SK-MEL-5 (cell line): ENCODE results near the gene SRF. TPM values are rescaled to one million over a fixed set of nuclear protein-coding genes. Genes with fewer than 3 reads are reported as not detected.
"Not testable (repeated sequence)": the region's sequence is repeated elsewhere in the genome, so short reads cannot be mapped to it uniquely, and the experiment has no call there.

Experiments used
- DNase-seq: peaks from one replicate; pipeline ENCODE4 v3.0.0-alpha.2; 2016; ENCODE audit warnings: low read depth, low spot score
- in situ Hi-C: cut with HindIII; loops from 2 replicates; pipeline ENCODE4 v1.10.0; 2016; ENCODE audit warnings: low sequenced_read_pairs, high pct_unique_total_duplicates, low pct_unique_long_range_greater_than_20kb
- polyA plus RNA-seq, 2 experiments: library from polyadenylated mRNA; depleted of rRNA; stranded (reverse); fragments of >200 nt; gene quantifications; 2 replicates each; pipeline ENCODE4 v1.2.3, GENCODE V29; 2015
- total RNA-seq: library from RNA; depleted of rRNA; stranded (reverse); fragments of >200 nt; shearing (Covaris generic); gene quantifications from 2 replicates; pipeline ENCODE4 v1.2.3, GENCODE V29; 2014; rRNA removed

Gene SRF
- 16.4 and 17.6 TPM in 2 replicates for total RNA-seq
- 36.9 and 48.1 TPM in 2 replicates for polyA plus RNA-seq (2015; cell fraction: cytosol; rRNA removed)
- 17.0 and 31.4 TPM in 2 replicates for polyA plus RNA-seq (2015; cell fraction: nucleus; rRNA removed)

DNA sequence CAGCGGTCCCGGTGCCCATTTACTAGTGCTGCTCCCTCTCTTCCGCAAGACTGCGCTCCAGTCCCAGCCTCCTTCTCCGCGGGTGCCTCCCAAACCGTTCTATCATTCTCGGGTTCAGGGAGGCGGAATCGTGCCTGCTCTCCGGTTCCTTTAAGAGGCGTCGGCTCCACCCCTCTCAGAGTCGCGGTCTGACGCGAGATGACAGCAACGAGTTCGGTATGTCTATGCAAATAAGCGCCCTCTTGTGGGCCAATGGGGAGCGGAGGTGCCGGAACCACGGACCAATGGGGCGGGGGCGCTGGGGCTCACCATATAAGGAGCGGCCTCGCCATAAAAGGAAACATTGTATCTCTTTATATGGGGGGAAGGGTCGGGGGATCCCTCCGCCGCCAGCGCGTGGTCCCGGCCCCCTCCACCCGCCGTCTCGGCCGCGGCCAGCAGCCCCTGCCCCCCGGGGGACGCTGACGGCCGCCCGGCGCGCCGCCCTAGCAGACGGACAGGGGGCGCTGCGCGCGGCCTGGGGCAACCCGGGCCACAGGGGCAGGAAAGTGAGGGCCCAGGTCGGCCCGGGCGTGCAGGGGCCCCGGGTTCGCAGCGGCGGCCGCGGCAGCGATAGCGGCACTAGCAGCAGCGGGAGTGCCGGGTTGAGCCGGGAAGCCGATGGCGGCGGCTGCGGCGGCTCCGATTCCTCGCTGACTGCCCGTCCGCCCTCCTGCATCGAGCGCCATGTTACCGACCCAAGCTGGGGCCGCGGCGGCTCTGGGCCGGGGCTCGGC, at the start of gene SRF:
Gene SRF, plus strand, starts transcription at position 339 of the 776 bp plus-strand sequence. Its CDS starts 388 bp downstream, at position 727.
- DNase-seq: peak; percentile 98
- in situ Hi-C loops: no loop called here

DNA sequence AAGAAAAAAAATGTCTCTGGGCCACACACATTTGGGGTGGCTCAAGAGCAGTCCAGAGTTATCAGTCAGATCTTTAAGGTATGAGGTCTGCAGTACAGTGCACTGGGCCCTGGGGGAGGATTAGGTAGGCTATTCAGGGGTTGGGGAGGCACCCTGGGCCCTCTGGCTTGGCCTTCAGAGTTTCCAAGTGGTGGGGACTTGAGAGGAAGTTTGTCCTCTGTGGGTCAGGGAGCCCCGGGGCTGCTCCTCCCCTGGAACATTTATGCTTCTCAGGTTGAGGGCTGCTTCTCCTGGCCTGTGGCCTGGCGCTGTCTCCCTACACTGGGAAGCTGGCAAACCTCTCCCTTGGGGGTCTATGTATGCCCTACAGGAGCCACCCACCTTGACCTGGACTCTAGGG, 48.9 kb upstream of the SRF start:
- in situ Hi-C loops: no loop called here

DNA sequence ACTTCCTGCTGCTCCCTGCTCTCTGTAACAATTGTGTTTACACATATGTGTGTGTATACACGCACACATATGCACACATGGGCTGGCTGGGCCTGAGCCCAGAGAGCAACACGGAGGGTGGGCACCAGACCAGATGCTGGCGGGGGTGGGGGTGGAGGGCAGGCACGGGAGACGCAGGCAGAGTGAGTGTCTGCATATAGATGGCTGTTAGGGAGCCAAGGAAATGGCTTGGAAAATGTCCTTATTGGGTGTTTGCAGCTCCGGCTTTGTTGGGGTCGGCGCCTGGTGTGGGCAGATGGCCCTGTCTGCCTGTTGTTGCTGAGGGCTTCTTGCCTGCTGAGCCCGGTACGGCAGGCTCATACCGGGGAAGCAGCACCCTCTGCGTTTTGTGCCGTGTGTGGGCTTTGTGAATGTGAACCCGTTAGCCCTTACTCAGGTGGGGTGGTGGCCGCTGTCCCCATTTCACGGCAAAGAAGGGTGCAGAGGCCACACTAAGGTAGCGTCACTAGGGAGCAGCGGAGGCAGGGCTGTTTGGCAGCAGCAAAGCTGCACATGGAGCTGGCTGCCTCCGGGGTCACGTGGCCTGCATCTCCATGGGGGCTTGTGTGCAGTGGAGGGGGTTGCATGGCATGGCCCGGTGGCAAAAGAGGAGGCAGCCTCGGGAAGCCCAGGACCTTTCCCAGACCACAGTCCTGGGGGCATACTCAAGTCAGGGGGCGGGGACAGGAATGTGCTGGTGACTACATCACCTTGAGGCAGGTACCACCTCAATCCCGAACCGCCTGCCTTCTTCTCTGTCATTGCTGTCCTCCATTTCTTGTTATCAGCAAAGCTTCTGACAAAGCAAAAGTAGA, 47.4 kb upstream of the SRF start:
- no peak for DNase-seq
- in situ Hi-C loops: no loop called here

More for the DNA sequence above, 48.9 kb upstream of the SRF start:
- DNase-seq: no peak

DNA sequence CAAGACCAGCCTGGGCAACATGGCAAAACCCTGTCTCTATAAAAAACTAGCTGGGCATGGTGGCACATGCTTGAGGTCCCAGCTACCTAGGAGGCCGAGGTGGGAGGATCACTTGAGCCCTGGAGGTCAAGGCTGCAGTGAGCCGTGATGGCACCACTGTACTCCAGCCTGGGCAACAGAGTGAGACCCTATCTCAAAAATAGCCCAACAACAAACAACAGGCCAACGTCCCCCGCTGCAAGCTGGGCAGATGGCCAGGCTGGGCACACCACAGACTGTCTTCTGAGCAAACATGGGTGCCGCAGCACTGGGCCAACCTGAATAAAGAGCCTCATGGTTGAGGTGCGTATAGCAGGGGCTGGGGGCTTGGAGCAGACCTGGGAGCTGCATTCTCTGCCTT, 46.6 kb upstream of the SRF start:
- in situ Hi-C loops: no loop called here
- no peak for DNase-seq

DNA sequence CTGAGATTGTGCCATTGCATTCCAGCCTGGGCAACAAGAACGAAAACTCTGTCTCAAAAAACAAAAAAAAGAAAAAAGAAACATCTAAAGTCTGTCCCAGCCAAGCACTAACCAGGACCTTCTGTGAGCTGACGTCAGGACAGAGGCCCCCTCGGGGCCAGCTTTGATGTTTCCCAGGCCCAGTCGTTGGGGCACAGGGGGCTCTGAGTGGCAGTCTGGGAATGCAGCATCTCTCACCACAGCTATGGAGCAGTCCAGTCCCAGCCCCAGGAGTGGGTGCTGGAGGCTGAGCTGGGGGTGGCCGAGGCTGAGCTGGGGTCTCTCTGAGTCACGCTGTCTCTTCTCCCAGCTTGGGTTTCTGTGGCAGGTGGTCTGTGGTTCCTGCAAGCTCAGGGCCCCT, 46.0 kb upstream of the SRF start:
- no peak for DNase-seq
- in situ Hi-C loops: no loop called here

DNA sequence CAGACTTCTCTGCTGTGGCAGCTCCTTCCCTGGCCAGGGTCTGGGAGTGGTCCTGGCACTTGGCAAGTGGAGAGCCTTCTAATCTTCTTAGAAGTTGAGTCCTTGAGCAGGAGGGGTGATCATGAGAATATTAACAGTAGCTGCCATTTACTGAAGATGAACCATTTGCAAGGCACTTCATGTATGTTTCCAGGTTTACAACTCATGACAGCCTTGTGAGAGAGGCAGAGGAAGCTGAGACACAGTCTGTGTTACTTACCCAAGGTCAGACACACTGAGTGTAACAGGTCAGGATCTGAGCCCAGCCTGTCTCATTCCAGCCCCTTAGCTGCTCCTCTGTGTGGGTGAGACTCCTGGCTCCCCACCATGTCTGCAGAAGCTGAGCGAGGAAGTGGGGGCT, 45.5 kb upstream of the SRF start:
- in situ Hi-C loops: no loop called here
- DNase-seq: no peak

DNA sequence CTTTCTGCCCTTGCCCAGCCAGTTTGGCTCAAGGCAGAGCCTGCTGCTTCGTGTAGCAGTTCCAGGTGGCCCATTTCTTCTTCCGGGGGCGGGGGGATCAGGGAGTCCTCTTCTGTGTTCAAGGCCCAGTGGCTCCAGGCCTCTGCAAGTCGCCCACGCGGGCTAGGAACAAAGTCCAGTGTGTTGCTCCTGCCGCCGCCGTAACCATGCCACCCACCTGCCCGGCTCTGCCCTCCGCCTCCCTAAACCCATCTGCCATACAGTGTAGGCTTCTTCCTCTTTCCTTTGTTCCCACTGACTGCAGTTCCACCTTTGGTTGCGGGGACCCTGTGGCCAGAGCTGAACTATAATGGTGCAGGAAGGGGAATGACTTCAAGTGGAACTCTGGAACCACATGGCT, 43.9 kb upstream of the SRF start:
- in situ Hi-C loops: no loop called here
- no peak for DNase-seq

DNA sequence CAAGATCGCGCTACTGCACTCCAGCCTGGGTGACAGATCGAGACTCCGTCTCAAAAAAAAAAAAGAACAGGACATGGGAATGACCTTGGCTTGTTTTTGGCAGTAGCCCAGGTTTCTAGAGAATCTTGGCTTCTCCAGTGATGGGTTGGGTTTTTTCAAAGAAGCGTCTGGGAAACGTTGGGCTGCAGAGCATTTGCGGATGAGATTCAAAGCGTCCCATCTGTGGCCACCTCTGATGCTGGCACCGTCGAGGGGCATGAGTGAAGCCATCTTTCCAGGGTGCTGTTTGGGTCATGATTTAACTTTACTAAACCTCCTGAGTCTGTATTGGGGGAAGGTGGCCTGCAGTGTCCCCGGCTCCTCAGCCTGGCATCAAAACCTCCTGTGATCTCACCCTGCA, 43.2 kb upstream of the SRF start:
- in situ Hi-C loops: no loop called here
- no peak for DNase-seq

DNA sequence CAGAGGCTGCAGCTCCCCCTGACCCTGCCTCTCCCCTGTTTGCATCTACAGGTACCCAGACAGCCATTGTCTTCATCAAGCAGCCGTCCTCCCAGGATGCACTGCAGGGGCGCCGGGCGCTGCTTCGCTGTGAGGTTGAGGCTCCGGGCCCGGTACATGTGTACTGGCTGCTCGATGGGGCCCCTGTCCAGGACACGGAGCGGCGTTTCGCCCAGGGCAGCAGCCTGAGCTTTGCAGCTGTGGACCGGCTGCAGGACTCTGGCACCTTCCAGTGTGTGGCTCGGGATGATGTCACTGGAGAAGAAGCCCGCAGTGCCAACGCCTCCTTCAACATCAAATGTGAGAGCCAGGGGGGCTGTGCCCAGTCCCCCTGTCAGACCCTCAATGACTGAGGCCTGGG, 42.1 kb upstream of the SRF start:
- in situ Hi-C loops: no loop called here
- no peak for DNase-seq

DNA sequence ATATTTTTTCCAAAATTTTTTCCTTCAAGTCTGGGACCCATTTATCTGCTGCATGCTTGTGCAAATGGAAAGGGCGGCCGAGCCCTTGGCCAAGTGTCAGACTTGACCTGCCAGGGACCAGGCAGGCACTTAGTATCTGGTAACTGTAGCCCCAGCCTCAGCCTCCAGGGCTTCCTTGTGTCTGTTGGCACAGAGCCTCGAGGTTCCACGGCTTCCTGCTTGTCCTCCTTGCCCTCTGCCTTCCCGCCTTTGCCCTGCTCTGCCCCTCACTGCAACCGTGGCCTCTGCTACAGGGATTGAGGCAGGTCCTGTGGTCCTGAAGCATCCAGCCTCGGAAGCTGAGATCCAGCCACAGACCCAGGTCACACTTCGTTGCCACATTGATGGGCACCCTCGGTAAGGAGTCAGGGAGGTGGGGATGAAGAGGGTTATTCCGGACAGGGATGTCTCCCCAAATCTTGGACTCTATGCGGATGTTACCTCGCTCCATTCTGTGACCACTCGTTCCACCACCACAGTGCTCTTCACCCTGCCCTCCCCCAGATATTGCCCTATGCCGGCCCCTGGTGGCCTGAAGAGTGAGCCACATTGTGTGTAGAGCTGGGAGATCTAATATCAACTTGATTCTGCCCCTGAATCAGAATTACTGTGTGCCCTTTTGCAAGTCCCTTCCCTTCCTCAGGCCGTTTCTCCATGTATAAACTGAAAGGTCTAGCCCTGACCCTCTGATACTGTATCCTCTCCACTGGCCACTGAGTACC, 41.5 kb upstream of the SRF start:
- peak; percentile 66 for DNase-seq
- in situ Hi-C loops: no loop called here

DNA sequence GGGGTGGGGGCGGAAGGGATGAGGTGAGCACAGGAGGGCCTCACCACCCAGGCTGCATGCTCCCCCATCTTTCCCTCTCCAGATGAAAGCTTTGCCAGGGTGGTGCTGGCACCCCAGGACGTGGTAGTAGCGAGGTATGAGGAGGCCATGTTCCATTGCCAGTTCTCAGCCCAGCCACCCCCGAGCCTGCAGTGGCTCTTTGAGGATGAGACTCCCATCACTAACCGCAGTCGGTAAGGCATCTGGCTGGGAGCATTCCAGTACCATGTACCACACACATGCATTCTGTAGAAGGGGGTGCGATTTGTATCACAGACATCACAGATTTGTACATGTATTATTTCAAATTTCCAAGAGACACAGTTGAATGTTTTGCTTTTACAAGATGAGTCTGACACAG, 40.6 kb upstream of the SRF start:
- DNase-seq: no peak
- in situ Hi-C loops: no loop called here

DNA sequence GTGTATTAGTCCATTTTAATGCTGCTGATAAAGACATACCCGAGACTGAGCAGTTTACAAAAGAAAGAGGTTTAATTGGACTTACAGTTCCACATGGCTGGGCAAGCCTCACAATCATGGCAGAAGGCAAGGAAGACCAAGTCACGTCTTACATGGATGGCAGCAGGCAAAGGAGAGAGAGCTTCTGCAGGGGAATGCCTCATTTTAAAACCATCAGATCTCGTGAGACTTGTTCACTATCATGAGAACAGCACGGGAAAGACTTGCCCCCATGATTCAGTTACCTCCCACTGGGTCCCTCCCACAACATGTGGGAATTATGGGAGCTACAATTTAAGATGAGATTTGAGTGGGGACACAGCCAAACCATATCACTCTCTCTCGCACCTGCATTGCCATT, 39.7 kb upstream of the SRF start:
- DNase-seq, in situ Hi-C loops: not testable (repeated sequence)

DNA sequence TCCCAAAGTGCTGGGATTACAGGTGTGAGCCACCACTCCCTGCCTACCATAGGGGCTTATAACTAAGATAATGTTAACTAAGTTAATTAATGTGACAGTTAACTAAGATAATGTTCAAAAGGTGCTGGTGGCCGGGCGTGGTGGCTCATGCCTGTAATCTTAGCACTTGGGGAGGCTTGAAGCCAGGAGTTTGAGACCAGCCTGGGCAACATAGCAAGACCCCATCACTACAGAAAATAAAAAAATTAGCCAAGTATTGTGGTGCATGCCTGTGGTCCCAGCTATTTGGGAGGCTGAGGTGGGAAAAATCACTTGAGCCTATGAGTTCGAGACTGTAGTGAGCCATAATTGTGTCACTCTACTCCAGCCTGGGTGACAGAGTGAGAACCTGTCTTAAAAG, 32.8 kb upstream of the SRF start:
- no peak for DNase-seq
- in situ Hi-C loops: no loop called here

DNA sequence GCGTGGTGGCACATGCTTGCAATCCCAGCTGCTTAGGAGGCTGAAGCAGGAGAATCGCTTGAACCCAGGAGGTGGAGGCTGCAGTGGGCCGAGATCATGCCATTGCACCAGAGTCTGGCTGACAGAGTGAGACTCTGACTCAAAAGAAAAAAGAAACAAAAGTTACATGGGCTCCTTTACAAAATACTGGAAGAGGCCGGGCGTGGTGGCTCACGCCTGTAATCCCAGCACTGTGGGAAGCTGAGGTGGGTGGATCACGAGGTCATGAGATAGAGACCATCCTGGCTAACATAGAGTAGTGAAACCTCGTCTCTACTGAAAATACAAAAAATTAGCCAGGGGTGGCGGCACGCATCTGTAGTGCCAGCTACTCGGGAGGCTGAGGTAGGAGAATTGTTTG, 31.1 kb upstream of the SRF start:
- DNase-seq, in situ Hi-C loops: not testable (repeated sequence)

DNA sequence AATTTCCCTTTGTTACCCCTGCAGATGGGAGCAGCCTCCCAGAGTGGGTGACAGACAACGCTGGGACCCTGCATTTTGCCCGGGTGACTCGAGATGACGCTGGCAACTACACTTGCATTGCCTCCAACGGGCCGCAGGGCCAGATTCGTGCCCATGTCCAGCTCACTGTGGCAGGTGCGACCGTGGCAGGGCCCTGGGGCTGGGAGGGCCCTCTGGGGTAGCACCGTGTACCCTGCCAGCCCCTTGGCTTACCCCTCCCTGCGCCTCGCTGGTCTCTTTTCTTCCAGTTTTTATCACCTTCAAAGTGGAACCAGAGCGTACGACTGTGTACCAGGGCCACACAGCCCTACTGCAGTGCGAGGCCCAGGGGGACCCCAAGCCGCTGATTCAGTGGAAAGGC, 29.4 kb upstream of the SRF start:
- in situ Hi-C loops: no loop called here
- no peak for DNase-seq

DNA sequence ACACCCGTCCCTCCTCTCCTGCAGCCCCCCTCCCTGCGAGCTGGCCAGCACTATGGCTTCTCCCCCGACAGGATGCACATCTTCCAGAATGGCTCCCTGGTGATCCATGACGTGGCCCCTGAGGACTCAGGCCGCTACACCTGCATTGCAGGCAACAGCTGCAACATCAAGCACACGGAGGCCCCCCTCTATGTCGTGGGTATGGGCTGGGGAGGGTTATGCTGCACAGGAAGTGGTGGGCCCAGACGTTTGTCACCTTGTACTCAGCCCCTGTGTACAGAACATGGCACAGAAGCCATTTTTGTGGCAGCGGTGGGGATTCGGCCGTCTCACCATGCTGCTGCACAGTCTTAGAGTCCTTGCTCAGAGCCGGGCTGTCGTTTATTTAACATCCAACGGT, 29.0 kb upstream of the SRF start:
- in situ Hi-C loops: no loop called here
- DNase-seq: no peak

DNA sequence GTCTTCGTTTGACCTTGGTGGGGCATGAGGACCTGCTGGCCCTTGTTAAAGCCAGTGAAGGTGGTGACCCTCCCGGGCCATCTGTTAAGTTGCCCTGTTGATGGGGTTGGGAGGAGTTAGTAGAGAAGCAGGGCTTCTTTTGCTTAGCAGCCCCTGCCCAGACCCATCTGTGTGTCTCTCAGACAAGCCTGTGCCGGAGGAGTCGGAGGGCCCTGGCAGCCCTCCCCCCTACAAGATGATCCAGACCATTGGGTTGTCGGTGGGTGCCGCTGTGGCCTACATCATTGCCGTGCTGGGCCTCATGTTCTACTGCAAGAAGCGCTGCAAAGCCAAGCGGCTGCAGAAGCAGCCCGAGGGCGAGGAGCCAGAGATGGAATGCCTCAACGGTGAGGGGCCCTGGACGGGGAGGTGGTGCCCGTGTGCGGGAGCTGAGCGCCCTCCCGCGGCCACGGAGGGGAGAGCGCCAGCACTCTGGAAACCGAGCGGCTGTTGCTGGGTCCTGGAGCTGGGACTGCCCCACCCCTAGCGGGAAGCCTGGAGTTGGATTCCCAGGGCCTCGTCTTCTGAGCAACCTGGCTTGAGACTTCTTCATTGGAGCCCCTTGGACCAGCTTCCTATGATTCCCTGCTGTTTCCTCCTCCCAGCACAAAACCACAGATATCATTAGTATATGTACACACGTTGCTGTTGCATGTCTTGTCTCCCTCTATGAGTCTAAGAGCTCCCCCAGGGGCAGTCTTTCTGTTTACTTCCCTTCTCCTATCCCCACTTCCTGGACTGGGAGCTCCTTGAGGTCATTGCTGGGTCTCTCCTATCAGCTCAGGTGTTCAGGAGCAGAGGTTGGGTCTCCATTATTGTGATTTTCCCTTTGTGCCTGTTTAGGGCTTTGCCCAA, 27.6 kb upstream of the SRF start:
- DNase-seq: peak; percentile 78
- in situ Hi-C loops: no loop called here
